ENCODE measurements around the gene PMEPA1. TPM values are rescaled to one million over a fixed set of nuclear protein-coding genes. Genes with fewer than 3 reads are reported as not detected.
A peak's percentile ranks its signal among the peaks of the same experiment; 100 is the strongest.

Gene PMEPA1
- total RNA-seq, 4 donors from 2014 or later: 3.3 to 5.5 (median 4.6) TPM

DNA sequence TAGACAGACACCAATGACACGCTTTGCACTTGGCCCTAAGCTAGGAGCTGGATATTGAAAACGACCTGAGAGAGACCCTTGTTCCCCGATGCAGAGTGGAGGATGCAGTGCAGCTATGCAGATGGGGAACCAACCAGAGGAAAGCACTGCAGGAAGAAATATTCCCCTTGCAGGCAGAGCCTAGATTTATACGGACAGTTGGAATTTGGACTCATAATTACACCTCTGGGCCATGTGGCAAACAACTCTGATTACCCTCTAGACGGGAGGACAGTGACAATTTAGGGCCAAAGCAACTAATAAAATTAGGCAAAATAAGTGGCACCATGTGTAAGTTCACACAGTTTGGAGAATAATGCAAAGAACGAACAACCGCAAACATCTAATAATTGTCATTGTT lies 12.3 kb downstream of the PMEPA1 start:
- no peaks in the 10 kb centered on the region for H3K36me3 ChIP-seq
- peak overlapping the region in 2 of 4 donors; percentile 68 to 81 for H3K27ac ChIP-seq
- no peak for DNase-seq
- peaks cover 0 to 45% (median 8%) of the 10 kb centered on the region in 4 donors for H3K4me1 ChIP-seq
- TF ChIP-seq POLR2A (IDR thresholded peaks at IDR 0.05): no peak
- TF ChIP-seq, protein P1, sequence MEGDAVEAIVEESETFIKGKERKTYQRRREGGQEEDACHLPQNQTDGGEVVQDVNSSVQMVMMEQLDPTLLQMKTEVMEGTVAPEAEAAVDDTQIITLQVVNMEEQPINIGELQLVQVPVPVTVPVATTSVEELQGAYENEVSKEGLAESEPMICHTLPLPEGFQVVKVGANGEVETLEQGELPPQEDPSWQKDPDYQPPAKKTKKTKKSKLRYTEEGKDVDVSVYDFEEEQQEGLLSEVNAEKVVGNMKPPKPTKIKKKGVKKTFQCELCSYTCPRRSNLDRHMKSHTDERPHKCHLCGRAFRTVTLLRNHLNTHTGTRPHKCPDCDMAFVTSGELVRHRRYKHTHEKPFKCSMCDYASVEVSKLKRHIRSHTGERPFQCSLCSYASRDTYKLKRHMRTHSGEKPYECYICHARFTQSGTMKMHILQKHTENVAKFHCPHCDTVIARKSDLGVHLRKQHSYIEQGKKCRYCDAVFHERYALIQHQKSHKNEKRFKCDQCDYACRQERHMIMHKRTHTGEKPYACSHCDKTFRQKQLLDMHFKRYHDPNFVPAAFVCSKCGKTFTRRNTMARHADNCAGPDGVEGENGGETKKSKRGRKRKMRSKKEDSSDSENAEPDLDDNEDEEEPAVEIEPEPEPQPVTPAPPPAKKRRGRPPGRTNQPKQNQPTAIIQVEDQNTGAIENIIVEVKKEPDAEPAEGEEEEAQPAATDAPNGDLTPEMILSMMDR (IDR thresholded peaks at IDR 0.05): no peak
- H3K4me3 ChIP-seq: no peak overlapping the region
- no peaks in the 10 kb centered on the region for H3K27me3 ChIP-seq
- no peaks in the 10 kb centered on the region for H3K9me3 ChIP-seq

GRCh38 chr20:57696401-57696961 lies 13.3 kb downstream of the PMEPA1 start:
- H3K4me1 ChIP-seq: peaks cover 0 to 49% (median 5%) of the 10 kb centered on the region in 4 donors

DNA sequence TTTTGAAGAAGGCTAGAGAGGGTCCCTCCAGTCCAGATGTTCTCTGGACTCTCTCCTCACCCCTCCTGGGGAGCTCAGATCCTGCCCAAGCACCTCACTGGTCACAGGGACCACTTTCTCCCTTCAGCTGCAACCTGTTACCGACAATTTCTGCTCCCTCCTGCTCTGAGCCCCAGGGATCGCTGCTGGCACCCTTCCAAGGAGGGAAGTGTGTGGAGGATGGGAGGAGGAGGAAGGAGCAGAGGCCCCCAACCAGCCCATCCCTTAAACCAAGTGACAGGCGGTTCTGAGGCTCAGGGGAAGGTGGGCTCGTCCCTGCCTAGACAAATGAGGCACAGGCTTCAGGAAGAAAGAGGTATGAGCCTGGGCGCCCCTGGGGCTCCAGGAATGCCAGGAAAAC lies 13.9 kb downstream of the PMEPA1 start:
- H3K36me3 ChIP-seq: no peaks in the 10 kb centered on the region
- H3K27me3 ChIP-seq: no peaks in the 10 kb centered on the region
- no peak for DNase-seq
- H3K9me3 ChIP-seq: no peaks in the 10 kb centered on the region
- no peak overlapping the region for H3K4me3 ChIP-seq
- no peak overlapping the region for H3K27ac ChIP-seq
- peaks cover 0 to 49% (median 5%) of the 10 kb centered on the region in 4 donors for H3K4me1 ChIP-seq
- TF ChIP-seq, protein P1 (IDR thresholded peaks at IDR 0.05): no peak
- TF ChIP-seq POLR2A (IDR thresholded peaks at IDR 0.05): no peak

More at GRCh38 chr20:57696401-57696961, 13.3 kb downstream of the PMEPA1 start:
- TF ChIP-seq, protein P1 (IDR thresholded peaks at IDR 0.05): no peak
- TF ChIP-seq POLR2A (IDR thresholded peaks at IDR 0.05): no peak
- no peak overlapping the region for H3K4me3 ChIP-seq
- H3K36me3 ChIP-seq: no peaks in the 10 kb centered on the region
- no peak overlapping the region for H3K27ac ChIP-seq
- no peaks in the 10 kb centered on the region for H3K27me3 ChIP-seq
- no peak for DNase-seq
- H3K9me3 ChIP-seq: no peaks in the 10 kb centered on the region

DNA sequence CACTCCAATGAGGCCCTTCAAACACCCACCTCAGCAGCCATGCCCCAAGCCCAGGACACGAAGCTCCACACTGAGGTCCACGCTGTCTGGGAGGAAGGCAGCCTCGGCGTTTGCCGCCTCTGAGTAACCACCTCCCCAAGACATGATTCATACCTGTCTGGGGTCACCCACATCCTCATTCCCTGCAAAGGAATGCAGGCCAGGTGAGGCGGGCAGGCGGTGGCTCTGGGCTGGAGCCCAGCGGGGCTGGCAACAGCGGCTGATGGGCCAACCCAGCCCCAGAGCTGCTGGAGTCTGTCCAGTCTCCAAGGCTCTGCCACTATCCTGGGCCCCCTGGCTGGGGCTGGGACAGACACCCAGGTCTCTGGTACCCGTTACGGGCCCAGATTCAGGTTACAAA lies 14.8 kb downstream of the PMEPA1 start:
- H3K27me3 ChIP-seq: no peaks in the 10 kb centered on the region
- H3K4me1 ChIP-seq: peaks cover 0 to 49% (median 5%) of the 10 kb centered on the region in 4 donors
- H3K27ac ChIP-seq: no peak overlapping the region
- H3K9me3 ChIP-seq: no peaks in the 10 kb centered on the region
- H3K36me3 ChIP-seq: no peaks in the 10 kb centered on the region
- TF ChIP-seq, protein P1 (IDR thresholded peaks at IDR 0.05): no peak
- TF ChIP-seq POLR2A (IDR thresholded peaks at IDR 0.05): no peak
- no peak for DNase-seq
- H3K4me3 ChIP-seq: no peak overlapping the region

- H3K9me3 ChIP-seq: no peaks in the 10 kb centered on the region
- TF ChIP-seq, protein P1 (IDR thresholded peaks at IDR 0.05): no peak
- TF ChIP-seq POLR2A (IDR thresholded peaks at IDR 0.05): no peak
- no peaks in the 10 kb centered on the region for H3K27me3 ChIP-seq
- DNase-seq: no peak
- H3K4me1 ChIP-seq: peaks cover 0 to 49% (median 5%) of the 10 kb centered on the region in 4 donors
- no peak overlapping the region for H3K4me3 ChIP-seq
- no peaks in the 10 kb centered on the region for H3K36me3 ChIP-seq
- no peak overlapping the region for H3K27ac ChIP-seq
Measured at GRCh38 chr20:57694481-57694880, 15.3 kb downstream of the PMEPA1 start.

Data from Peyer's patch (tissue), 4 donors.